ENCODE data around the gene PTCD3.

Gene PTCD3

DNA sequence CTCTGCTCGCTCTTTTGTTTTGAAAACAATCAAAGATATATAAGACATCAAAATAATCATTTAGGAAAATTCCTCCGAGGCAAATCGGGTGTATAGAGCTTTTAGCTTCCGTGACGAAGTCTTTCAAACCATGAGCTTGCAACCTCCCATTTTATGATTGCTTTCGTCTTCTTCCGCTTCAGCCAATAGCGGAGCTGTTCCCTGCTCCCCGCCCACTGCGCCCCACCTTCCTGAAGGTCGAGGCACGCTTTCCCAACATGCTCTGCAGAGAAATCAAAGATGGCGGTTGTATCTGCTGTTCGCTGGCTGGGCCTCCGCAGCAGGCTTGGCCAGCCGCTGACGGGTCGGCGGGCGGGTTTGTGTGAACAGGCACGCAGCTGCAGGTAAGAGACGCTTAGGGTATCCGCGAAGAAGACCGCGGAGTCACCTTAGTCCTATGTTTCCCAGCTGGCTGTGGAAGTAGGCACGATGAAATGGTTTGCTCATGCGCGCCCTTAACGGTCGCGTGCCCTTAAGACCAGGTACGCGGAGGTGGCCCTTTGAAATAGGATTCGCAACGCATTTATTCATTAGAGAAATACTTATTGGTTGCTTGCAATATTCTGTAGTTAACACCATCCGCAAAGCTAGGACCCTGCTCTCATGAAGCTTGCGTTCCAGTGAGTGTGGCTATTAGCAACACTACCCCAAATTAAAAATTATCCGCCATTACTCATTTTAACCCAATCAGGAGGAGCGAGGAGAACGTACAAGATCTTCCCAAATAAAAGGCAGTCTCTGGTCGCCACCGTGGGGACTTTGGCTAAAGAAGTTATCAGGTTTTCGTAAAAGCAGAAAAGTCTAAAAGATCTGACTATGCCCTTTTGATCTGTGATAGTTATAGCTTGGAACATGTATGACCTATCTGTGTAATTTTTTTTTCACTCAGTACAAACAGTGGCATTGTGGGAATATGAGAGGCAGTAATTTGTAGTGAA, at the start of gene PTCD3:
TSS of gene PTCD3 (plus strand) at position 267 of the 977 bp plus-strand sequence. CDS start at position 280, 13 bp downstream.
- peak; percentile 86 to 87 for DNase-seq (ENCODE audit: low read depth in 2 of 2, low spot score in 1 of 2)

DNA sequence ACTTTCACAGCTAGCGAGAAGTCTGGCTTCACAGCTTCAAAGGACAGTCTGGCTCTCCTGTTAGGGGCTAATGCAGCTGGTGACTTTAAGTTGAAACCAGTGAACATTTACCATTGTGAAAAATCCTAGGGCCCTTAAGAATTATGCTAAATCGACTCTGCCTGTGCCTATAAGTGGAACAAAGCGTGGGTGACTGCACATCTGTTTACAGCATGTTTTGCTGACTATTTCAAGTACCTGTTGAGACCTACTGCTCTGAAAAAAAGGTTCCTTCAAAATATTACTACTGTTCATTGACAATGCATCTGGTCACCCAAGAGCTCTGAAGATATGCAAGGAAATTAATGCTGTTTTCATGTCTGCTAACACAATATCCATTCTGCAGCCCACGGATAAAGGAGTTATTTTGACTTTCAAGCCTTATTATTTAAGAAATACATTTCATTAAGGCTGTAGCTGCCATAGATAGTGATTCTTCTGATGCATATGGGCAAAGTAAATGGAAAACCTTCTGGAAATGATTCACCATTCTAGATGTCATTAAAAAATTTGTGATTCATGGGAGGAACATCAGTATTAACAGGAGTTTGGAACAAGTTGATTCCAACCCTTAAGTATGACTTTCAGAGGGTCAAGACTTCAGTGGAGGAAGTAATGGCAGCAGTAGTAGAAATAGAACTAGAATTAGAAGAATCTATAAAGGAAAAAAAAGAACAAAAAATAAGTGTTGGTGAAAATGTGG, 49.3 kb upstream of the PTCD3 start:
- no peak for DNase-seq (ENCODE audit: low read depth in 2 of 2, low spot score in 1 of 2)

DNA sequence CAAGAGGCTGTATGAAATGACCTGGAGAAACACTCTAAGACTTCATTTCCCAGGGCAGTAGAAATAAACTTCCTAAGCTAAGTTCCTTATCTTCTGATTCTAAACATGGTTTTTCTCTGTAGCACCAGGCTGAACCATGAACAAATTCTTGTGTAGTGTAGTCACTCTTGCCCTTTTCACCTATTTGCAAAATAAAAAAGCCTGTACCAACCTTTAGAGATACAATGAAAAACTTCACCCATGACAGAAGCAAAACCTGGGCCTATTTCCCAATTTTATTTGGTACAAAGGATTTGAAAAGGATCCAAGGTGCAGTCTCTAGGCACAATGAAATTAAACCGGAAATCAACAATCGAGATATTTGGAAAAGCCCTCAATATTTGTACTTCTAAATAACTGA, 44.0 kb upstream of the PTCD3 start:
- DNase-seq (ENCODE audit: low read depth in 2 of 2, low spot score in 1 of 2) = no peak

DNA sequence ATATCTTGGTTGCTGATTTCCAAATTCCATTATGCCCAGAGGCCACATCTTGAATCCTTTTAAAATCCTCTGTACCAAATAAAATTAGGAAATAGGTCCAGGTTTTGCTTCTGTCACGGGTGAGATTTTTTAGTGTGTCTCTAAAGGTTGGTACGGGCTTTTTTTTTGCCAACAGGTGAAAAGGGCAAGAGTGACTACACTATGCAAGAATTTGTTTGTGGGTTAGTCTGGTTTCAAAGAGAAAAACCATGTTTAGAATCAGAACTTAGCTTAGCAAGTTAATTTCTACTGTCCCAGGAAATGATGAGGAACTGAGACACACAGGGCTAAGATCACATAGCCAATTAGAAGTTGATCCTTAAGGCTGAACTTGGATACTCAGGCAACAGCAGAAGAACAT, 42.0 kb upstream of the PTCD3 start:
- DNase-seq (ENCODE audit: low read depth in 2 of 2, low spot score in 1 of 2) = no peak

DNA sequence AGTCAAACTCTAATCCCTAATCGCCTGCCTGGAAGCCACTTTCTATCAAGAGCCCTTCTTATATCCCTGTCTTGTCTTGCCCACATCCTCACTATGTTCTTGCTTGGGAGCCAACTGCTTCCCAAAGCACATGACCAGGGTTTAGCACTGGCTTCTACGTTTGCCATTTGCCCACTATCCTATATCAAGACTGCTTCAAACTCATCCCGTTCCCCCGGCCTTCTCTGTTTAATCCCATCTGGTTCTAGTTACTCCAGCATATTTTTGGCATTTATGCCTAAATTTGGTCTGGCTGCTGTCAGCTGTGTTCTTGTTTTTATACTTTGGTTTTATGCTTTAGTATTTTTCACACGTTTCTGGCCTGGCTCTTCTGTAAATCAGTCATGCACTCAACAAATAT, 40.5 kb upstream of the PTCD3 start:
- no peak for DNase-seq (ENCODE audit: low read depth in 2 of 2, low spot score in 1 of 2)

DNA sequence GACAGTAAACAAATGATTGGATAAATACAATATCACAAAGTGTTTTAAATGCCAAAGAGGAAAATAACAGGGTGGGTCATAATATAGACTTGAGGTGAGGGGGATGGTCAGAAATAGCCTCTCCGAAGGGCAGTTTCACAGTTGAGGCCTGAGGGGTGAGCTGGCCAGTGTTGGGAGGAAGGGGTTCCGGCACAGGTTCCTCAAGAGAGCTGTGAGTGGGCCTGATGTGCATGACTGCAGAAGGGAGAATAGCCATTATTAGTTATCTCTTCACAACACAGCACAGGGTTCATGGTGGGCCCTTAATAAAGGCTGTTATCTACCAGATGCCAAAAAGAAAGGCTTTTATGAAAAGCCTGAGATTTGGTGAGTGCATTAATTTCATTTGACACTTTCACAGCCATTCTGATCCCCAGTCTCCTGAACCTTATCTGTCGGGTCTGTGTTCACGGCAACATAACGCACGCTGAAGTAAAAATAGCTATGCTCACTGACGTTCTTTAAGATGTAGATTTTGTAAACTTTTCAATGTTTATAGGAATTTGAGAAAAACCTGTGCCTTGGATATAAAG, 39.9 kb upstream of the PTCD3 start:
- DNase-seq (ENCODE audit: low read depth in 2 of 2, low spot score in 1 of 2) = no peak

DNA sequence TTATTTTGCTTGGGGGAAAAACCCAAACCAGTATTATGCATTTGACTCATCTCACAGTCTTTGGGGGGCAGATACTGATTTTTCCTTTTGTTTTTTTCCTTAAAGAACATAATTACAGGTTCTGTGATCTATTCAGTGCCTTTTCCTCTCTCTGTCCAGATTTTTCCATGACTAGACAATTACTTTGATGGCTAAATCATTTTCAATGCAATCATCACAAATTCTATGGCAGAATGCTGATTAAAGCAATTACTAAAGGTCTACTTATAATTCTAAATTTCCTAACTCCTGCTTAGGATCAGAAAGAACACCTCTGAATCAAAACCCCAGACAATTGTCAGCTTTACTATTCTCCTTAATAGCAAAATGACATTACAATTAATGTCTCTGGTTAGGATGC, 39.1 kb upstream of the PTCD3 start:
- DNase-seq (ENCODE audit: low read depth in 2 of 2, low spot score in 1 of 2) = no peak

DNA sequence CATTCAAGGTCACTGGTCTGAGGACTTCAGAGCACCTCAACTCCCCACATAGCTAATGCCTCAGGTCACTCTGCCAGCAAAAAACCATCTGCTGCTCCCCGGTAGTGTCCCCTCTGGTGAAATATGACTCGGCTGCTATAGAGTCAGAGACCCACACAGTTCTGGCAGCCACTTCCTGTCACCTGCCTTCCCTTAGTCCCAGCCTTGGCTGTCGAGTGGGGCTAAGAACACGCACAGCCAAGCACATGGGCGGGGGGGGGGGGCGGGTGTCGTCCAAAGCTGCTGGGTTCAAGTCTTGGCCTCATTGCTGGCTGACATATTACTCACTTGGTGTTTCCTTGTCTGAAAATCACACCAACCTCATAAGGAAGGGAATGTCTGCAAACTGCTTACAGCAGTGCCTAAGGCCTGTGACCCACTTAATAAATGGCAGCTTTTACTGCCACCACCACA, 37.9 kb upstream of the PTCD3 start:
- no peak for DNase-seq (ENCODE audit: low read depth in 2 of 2, low spot score in 1 of 2)

DNA sequence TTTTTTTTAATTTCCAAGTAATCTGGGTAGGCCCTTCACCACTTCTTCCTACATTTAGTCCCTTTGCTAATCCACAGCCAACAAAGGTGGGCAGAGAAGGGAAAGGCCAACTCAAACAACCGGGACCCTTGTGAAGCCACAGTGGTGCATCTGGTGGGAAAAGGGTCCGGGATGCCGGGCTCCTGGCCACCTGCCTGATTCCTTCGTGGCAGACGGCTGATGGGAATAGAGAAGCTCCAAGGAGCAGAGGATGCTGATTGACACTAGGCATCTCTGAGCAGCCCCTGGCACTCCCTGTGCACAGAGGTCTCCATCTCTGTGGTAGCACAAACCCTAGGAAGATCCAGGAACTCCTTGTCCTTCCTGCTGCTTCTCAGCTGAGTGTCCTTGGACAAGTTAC, 37.4 kb upstream of the PTCD3 start:
- DNase-seq (ENCODE audit: low read depth in 2 of 2, low spot score in 1 of 2) = no peak

DNA sequence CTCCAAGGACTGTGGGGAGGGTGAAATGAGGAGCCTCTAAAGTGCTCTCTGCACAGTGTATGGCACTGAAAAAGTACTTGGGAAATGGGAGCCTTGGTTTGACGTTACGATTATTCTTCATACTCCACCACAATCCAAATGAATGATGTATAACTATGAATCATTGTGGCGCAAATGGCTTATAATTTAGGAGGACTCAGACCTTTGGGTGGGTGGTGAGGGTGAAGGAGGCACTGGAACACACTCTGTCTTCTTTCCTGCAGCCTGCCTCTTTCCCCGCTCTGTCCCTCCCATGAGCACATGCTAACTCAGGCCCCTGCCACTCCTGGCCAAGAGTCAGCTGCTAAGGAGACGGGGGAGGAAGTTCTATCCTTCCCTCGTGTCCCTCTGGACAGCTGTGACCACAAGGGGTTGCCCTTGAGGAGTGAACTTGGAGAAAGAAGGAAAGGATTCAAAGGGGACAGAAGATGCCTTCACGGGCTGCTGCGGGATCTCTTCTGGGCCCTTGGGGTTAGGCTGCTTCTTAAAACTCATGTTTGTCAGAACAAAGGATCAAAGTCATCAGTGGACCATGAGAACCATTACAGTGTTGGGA, 36.8 kb upstream of the PTCD3 start:
- DNase-seq (ENCODE audit: low read depth in 2 of 2, low spot score in 1 of 2) = no peak

DNA sequence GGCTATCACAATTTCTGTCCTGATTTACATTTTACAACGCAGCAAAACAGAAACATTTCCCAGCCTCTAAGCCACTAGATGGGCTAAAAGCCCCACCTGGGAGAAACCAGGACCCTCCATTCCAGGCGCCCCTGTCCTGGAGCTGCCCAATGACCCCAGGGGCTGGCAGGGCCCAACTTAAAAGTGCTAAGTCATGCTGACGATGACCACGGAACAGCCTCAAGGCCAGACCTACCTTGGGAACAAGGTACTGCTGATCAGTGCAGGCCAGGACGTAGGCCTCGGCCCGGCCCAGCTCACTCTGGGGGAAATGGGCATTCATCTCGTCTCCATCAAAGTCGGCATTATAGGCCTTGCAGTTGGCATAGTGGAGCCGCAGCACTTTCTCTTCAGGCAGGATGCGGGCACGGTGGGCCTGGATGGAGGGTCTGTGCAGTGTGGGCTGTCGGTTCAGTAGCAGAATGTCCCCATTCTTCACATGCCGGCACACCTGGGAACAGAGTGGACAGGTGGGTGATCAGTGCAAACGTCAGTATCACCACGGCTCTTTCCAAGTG, 36.2 kb upstream of the PTCD3 start:
- DNase-seq (ENCODE audit: low read depth in 2 of 2, low spot score in 1 of 2) = no peak

DNA sequence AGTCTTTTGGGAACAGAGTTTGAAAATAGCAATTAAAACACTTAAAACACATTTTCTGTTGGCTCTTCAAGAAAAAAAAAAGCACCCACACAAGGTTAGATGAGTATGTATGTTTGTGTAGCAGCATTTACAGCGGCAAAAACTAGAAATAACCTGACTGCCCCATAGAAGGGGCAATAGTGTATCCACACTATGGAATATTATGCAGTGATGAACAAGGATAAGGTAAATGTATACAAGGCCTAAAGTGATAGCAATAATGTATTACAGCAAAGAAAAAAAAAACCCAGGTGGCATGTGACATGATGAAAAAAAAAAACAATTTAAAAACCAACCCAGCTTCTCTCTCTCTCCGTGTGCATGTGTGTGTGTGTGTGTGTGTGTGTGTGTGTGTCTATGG, 35.2 kb upstream of the PTCD3 start:
- no peak for DNase-seq (ENCODE audit: low read depth in 2 of 2, low spot score in 1 of 2)

DNA sequence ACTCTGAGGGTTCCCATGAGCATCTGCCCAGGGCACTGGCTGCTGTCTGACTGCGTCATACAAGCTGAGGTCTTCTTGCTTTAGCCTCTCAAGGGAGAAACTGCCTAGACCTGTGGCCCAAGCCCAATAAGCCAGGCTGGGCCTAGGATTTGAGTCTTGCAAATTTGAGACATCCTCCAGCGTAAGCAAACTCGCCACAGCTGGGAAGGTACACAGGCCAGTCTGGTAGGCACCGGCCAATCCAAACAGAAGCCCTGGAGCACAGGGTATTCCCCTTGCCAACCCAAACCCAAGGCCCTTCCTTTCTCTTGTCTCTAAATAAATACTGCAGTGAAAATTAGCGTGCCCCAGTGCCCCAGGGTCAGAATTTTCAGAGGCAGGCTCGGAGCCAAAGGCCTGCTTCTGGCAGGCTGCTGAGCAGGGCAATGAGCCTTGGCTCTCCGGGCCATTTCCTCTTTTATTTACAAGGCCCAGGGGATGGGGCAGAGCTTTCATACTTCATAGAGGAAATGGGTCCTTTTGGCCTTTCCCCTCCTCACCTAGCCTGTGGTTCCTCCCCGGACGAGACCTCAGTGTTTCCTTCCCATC, 33.7 kb upstream of the PTCD3 start:
- DNase-seq (ENCODE audit: low read depth in 2 of 2, low spot score in 1 of 2) = no peak

DNA sequence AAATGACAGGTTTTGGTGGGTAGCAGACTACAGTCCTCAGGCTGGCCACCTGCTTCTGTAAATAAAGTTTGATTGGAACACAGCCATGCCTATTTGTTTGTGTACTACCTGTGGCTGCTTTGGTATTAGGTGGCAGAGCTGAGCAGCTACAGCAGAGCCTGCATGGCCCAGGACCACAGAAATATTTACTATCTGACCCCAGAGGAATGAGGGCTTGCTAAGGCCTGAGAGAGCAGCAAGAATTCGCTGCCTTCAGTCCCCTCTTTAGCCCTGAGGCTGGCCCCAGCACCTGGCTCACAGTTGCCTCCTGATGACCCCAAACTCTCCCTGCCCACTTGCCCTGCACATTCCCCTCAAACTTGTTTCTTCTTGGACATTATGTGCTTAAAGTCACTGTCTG, 32.8 kb upstream of the PTCD3 start:
- DNase-seq (ENCODE audit: low read depth in 2 of 2, low spot score in 1 of 2) = no peak

DNA sequence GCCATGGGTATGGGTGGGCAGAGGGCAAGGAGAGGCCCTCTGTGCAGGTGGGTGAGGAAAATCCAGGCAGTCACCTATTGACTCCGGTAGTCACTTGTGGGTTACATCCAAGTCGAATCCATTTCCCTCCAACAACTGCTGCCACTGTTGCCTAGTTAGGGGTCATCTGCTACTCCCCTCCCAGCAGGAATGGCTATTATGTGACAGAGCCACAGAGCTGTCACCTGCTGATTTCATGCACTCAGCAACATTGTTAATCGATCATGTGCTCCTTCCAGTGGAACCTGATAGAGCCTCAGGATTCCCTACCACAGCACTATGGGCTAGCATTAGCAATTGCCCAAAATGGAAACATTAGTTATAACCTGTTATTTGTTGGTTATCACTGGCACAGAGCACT, 31.8 kb upstream of the PTCD3 start:
- DNase-seq (ENCODE audit: low read depth in 2 of 2, low spot score in 1 of 2) = no peak

DNA sequence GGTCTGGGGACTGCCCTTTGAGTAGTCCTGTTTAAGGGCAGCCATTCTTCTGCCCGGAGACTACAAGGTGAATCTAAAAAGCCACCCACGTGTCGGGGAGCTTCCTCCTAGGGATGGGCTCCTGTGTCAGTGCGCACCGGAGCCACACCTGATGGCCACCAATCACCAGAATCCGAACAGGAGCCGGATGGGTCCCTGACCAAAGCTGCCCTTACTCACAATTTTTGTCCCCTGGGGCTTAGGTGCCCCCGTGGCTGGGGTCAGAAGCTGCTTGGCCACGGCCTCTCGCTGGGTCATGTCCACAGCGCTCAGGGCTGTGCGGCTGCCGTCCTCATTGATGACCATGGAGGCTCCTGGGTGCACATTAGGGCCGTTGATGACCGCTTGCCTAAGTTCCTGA, 31.2 kb upstream of the PTCD3 start:
- no peak for DNase-seq (ENCODE audit: low read depth in 2 of 2, low spot score in 1 of 2)

DNA sequence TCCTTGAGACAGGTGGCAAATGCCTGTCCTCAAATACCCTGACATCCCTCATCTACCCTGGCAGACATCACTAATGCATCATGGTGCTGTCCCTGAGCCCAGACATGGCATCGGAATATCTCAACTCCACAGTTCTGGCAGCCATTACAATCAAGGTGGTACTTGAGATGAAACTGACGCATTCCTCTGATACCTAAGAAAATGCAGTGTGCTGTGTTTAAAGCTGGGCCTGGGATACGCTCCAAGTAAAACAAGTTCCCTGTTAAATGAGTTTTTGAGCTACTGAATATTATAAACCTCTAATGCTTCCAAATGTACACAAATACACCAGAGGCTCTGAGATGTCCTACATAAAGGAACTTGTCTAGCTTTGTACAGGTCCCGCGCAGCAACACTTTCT, 30.1 kb upstream of the PTCD3 start:
- no peak for DNase-seq (ENCODE audit: low read depth in 2 of 2, low spot score in 1 of 2)

DNA sequence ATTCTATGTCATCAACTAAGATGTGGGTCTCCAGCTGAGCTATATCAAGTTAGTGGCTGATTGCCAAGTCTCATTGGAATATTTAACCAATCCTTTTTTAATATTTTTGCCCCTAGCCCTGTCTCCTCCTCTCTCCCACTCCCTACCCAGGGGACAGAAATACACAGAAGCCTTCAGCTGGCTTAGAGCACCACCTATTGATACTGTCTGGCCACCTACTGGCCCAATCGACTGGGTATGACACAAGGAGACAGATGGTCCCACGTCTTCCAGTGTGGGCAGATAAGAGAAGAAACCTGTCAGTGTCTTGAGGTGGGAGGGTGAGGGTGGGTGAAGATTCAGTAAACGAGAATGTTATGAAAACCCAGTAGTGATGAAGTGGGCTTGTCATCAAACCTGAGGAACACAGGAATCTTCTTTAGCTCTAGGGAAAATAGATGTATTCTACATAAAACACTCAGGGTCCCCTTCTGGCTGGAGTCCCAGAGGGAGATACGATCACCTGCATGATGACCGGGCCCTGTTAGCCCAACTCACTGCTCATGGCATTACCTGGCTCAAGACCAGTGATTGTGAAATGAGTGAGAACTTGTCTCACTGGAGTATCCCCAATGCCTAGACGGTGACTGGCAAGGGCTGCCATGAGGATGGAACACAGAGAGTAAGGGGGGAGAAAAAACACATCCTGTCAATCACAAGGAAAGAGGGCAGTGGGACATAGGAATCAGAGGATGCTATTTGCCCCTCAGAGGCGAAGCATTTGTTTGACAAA, 27.1 kb upstream of the PTCD3 start:
- DNase-seq (ENCODE audit: low read depth in 2 of 2, low spot score in 1 of 2) = no peak

DNA sequence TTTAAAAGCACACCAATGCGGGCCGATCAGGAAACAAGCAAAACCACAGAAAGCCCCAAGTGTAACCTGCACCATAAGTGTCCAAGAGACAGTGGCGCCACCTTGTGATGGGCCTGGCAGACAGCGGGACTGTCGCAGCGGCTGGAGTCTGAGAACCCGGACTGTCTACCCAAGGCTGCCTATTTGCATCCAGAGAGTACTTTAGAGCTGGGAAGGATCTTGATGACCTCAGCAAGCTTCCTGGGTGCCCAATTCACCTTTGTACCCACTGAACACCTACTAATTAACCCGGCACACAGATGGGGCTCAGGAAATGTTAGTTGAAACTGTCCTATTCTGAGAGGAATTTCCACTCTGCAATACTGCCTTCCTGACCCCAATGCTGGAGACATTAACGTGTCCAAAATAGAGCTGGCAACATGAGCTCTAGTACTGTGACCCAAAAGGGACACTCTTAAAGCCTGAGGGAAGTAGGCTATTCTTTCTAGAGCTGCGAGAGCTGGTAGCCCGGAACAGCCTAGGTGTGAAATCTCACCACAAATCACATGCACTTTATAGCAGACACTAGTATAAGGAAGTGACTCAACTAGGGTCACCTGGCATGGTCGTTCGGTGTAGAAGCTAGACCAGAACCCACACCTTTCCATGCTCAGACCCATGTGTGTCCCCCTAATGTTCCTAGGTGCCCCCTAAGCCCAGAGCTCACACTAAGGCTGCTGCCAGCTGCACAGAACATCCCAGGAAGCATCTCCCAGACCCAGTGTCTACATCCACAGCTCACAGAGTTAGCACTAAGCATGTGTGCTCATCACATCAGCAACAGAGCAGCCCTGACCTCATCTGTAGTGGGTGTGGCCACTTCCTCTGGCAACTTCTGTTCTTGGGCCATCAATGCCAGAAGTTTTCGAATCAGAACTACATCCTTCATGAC, 25.8 kb upstream of the PTCD3 start:
- DNase-seq (ENCODE audit: low read depth in 2 of 2, low spot score in 1 of 2) = peak; percentile 50 to 73
